Measurements from ENCODE around the gene ALDH4A1. TPM values are rescaled to one million over a fixed set of nuclear protein-coding genes. Genes with fewer than 3 reads are reported as not detected.

ALDH4A1 gene
- total RNA-seq, 3 donors from 2014 or later: 15.7 to 81.0 (median 23.7) TPM

DNA sequence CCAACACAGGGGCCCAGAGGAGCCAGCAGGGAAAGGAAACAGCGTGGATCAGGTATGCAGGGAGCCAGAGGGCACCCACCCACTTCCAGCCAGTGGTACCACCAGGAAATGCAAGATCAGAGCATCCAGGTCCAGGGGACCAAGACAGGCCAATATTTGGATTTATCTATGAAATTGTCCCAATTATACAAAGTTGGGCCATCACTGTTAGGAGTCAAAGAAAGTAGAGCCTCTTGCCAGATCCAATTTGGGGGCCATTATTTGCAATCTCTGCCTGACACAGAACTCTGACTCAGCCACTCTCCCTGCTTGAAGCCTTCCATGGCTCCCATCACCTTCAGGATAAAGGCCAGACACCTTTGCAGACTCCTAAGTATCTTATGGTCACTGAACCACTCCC lies 21.8 kb downstream of the ALDH4A1 start:
- Histone ChIP-seq H3K36me3 (no peaks in the 10 kb centered on the region), H3K4me1 (no peaks in the 10 kb centered on the region), H3K4me3 (no peak overlapping the region), H3K9me3 (no peaks in the 10 kb centered on the region), H3K27me3 (no peaks in the 10 kb centered on the region), H3K27ac (no peak overlapping the region)
- TF ChIP-seq POLR2AphosphoS5 (IDR thresholded peaks at IDR 0.05) (no peak), POLR2A (IDR thresholded peaks at IDR 0.05) (no peak)
- TF ChIP-seq, protein P1, sequence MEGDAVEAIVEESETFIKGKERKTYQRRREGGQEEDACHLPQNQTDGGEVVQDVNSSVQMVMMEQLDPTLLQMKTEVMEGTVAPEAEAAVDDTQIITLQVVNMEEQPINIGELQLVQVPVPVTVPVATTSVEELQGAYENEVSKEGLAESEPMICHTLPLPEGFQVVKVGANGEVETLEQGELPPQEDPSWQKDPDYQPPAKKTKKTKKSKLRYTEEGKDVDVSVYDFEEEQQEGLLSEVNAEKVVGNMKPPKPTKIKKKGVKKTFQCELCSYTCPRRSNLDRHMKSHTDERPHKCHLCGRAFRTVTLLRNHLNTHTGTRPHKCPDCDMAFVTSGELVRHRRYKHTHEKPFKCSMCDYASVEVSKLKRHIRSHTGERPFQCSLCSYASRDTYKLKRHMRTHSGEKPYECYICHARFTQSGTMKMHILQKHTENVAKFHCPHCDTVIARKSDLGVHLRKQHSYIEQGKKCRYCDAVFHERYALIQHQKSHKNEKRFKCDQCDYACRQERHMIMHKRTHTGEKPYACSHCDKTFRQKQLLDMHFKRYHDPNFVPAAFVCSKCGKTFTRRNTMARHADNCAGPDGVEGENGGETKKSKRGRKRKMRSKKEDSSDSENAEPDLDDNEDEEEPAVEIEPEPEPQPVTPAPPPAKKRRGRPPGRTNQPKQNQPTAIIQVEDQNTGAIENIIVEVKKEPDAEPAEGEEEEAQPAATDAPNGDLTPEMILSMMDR (IDR thresholded peaks at IDR 0.05): no peak
- intact Hi-C loops (cut with DNase I; ENCODE audit: low total_unique reads): no loop called here
- no peak for DNase-seq (ENCODE audit: low spot score in 2 of 2)

DNA sequence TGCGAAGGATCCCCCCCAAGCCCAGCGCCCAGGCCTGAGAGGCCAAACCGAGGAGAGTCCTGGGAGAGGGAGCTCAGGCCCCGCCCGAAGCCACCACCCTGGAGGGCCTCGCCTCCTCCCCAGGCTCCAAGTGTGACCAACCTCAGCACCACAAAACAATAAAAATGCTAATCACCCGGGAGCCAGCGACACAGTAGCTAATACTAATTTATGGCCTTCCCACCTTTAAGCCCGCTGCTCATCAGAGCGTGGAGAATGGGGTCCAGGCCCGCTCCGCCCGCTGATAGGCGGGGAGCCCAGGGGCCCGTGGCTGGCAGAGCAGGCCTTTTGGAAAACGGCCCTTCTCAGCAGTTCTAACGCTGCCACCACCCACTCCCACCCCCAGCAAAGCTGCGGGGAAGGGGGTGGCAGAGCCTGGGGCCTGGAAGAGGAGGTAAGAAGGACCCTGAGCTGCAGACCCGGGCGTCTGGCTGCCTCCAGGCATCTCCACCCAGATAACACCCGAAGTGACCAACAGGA lies 22.5 kb downstream of the ALDH4A1 start:
- intact Hi-C loops (cut with DNase I; ENCODE audit: low total_unique reads): no loop called here

DNA sequence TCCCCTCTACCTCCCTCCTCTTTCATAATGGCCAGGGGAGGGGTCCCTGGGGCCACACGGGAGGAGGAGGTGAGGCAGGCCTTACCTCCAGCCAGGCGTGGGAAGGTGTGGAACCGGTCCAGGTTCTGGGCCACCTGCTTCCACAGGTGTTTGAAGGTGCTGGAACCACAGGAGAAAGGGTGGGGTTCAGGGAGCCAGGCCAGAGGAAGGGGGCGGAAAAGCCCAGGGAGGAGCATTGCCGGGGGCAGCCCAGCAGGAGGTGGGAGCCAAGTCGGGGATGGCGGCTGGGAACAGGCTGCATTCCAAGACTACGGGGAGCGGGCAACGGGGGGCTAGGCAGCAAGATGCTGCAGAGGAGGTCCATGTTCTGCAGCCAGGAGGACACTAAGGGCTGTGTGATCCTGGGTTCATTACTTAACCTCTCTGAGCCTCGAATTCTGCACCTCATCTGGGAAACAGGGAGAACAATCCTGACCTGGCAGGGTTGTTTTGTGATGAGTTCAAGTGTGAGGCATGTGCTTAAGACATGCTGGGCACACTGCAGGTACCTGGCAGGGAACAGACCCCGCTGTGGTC lies 23.1 kb downstream of the ALDH4A1 start:
- Histone ChIP-seq H3K4me1 (no peaks in the 10 kb centered on the region), H3K9me3 (no peaks in the 10 kb centered on the region), H3K4me3 (no peak overlapping the region), H3K27me3 (no peaks in the 10 kb centered on the region), H3K27ac (no peak overlapping the region), H3K36me3 (no peaks in the 10 kb centered on the region)
- no peak for TF ChIP-seq POLR2AphosphoS5 (IDR thresholded peaks at IDR 0.05)
- TF ChIP-seq, protein P1 (IDR thresholded peaks at IDR 0.05): no peak
- TF ChIP-seq POLR2A (IDR thresholded peaks at IDR 0.05): no peak
- no peak for DNase-seq (ENCODE audit: low spot score in 2 of 2)
- intact Hi-C loops (cut with DNase I; ENCODE audit: low total_unique reads): no loop called here

More for the DNA sequence above, 22.5 kb downstream of the ALDH4A1 start:
- H3K9me3 ChIP-seq: no peaks in the 10 kb centered on the region
- no peaks in the 10 kb centered on the region for H3K4me1 ChIP-seq
- DNase-seq (ENCODE audit: low spot score in 2 of 2): no peak
- H3K36me3 ChIP-seq: no peaks in the 10 kb centered on the region
- H3K27me3 ChIP-seq: no peaks in the 10 kb centered on the region
- no peak for TF ChIP-seq POLR2AphosphoS5 (IDR thresholded peaks at IDR 0.05)
- no peak for TF ChIP-seq POLR2A (IDR thresholded peaks at IDR 0.05)
- TF ChIP-seq, protein P1 (IDR thresholded peaks at IDR 0.05): no peak
- H3K27ac ChIP-seq: no peak overlapping the region
- no peak overlapping the region for H3K4me3 ChIP-seq

DNA sequence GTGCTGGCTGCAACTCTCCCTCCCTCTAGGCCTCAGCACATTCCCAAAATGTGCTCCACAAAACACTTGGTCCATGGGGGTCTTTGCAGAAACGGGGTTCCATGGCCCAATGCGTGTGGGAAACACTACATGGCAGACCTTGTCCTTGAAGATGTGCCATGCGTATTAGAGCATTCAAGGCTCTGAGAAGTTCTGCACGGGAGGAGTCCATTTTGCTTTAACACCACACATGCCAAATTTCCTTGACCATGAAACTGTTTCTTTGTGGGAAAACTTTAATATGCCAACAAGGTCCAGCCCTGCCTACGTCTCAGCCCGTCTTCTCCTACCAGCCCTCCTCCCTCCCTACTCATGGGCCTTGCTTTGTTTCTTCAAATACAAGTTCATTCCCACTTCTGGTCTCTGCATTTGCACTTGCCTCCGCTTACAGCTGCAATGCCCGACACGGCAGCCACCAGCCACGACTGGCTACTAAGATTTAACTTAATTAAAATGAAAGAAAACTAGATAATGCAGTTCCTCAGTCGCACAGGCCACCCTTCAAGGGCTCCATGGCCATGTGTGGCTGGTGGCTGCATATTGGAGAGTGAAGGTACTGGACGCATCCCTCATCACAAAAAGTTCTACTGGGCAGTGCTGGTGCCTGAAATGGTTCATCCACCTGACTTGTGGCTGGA lies 23.7 kb downstream of the ALDH4A1 start:
- no peak for DNase-seq (ENCODE audit: low spot score in 2 of 2)
- no peaks in the 10 kb centered on the region for H3K27me3 ChIP-seq
- TF ChIP-seq, protein P1 (IDR thresholded peaks at IDR 0.05): no peak
- TF ChIP-seq POLR2A (IDR thresholded peaks at IDR 0.05): no peak
- TF ChIP-seq POLR2AphosphoS5 (IDR thresholded peaks at IDR 0.05): no peak
- no peaks in the 10 kb centered on the region for H3K9me3 ChIP-seq
- no peak overlapping the region for H3K27ac ChIP-seq
- intact Hi-C loops (cut with DNase I; ENCODE audit: low total_unique reads): no loop called here
- no peaks in the 10 kb centered on the region for H3K4me1 ChIP-seq
- H3K4me3 ChIP-seq: no peak overlapping the region
- no peaks in the 10 kb centered on the region for H3K36me3 ChIP-seq

DNA sequence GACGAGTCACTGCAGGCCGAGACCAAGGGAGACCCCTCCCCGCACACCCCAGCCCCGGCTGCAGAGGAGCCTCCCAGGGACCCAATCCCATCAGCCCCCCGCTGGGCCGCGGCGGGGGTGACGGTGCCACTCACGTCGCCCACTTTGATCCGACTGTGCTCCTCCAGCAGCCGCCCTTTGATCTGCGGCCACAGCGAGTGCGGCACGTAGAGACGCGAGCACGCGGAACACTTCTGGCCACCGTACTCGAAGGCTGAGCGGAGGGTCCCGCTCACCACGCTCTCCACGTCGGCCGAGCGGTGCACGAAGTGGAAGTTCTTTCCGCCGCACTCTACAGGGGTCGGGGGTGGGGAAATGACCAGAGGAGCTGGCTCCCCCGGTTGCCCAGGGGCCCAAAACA lies 25.1 kb downstream of the ALDH4A1 start:
- no peaks in the 10 kb centered on the region for H3K4me1 ChIP-seq
- DNase-seq (ENCODE audit: low spot score in 2 of 2): no peak
- TF ChIP-seq, protein P1 (IDR thresholded peaks at IDR 0.05): no peak
- TF ChIP-seq POLR2A (IDR thresholded peaks at IDR 0.05): no peak
- TF ChIP-seq POLR2AphosphoS5 (IDR thresholded peaks at IDR 0.05): no peak
- no peaks in the 10 kb centered on the region for H3K36me3 ChIP-seq
- H3K27me3 ChIP-seq: no peaks in the 10 kb centered on the region
- no peaks in the 10 kb centered on the region for H3K9me3 ChIP-seq
- intact Hi-C loops (cut with DNase I; ENCODE audit: low total_unique reads): no loop called here
- H3K27ac ChIP-seq: no peak overlapping the region
- no peak overlapping the region for H3K4me3 ChIP-seq
